HG03520 (cell line): ENCODE data around the gene ZFYVE9.
"Not testable (repeated sequence)": the region's sequence is repeated elsewhere in the genome, so short reads cannot be mapped to it uniquely, and the experiment has no call there.

Source experiments
- ATAC-seq: cut with Tn5 transposase; IDR thresholded peaks from one replicate; pipeline ENCODE4 v1.9.1; 2021; ENCODE audit warnings: mild to moderate bottlenecking, moderate library complexity; ENCODE audit not compliant: unreplicated experiment

The ZFYVE9 gene

DNA sequence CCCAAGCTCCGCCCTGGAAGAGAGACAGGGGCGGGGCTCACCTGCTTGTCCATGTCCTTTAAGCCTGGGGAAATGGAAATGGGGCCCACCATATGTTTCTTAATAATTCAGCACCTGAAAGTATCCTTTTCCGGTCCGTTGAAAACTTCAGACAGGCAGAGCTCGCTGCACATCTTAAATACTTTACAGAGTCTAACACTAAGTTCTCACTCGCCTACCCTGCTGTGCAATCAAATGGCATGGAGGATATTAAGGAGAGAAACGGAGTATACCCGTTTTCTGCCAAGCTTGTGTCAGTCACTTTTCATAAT is 224.6 kb downstream of the ZFYVE9 start:
- ATAC-seq = no peak

DNA sequence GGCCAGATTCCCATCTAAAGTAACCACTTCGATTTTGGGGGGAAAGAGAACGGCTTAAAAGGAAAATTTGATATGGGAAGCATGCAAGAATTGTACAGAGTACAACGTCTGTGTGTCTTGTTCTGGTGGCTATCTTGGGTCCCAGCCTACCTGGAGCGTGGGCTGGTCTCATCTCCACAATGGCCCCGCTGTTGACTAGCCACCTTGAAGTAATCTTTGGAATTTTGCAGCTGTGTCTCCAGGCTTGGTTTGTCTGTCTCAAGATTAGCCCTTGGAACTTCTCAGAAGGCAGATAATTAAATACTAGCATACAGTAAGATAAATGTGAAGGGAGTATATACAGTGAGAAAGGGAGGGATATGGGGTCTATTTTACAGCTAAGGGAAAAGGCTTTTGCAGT is 225.4 kb downstream of the ZFYVE9 start:
- no peak for ATAC-seq

DNA sequence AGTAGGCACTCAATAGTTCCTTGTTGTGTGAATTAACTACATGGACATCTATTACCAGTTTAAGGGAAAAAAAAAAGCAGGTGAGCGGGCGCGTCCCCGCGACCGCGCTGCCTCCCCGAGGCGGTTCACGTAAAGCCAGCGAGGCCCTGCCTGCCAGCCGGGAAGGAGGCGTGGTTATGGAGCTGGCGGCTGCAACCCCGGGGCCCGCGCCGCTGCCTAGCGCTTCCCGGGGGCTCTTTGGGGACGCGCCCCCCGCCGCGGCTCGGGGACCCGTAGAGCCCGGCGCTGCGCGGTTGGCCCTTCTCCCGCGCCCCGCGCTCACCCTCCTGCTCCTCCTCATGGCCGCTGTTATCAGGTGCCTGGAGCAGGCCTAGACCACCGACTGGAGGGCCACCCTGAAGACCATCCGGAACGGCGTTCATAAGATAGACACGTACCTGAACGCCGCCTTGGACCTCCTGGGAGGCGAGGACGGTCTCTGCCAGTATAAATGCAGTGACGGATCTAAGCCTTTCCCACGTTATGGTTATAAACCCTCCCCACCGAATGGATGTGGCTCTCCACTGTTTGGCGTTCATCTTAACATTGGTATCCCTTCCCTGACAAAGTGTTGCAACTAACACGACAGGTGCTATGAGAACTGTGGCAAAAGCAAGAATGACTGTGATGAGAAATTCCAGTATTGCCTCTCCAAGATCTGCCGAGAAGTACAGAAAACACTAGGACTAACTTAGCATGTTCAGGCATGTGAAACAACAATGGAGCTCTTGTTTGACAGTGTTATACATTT is 226.7 kb downstream of the ZFYVE9 start:
- no peak for ATAC-seq

DNA sequence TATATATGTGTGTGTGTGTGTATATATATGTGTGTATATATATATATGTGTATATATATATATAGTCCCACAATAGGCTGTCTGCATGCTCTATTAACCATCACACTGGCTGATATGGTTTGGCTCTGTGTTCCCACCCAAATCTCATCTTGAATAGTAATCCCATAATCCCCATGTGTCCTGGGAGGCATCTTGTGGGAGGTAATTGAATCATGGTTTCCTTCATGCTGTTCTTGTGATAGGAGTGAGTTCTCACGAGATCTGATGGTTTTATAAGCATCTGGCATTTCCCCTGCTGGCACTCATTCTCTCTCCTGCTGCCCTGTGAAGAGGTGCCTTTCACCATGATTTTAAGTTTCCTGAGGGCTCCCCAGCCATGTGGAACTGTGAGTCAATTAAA is 228.0 kb downstream of the ZFYVE9 start:
- not testable (repeated sequence) for ATAC-seq

DNA sequence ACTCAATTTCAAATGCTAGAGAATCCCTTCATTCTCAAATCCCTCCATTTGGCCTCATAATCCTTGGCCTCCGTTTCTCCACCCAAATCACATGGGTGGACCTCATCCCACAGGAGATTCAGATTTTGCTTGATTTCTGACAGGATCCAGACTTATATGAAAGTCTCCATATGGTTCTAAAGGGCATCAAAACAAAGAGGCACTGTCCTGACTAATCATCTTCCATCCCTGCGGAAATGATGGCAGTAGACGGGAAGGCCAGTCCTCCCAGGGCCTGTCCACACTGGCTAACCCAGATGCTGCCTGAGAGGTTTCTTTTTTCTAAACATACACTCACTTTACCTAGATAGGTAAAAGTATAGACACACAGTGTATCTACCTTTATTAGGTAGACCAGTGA is 243.5 kb downstream of the ZFYVE9 start:
- no peak for ATAC-seq

DNA sequence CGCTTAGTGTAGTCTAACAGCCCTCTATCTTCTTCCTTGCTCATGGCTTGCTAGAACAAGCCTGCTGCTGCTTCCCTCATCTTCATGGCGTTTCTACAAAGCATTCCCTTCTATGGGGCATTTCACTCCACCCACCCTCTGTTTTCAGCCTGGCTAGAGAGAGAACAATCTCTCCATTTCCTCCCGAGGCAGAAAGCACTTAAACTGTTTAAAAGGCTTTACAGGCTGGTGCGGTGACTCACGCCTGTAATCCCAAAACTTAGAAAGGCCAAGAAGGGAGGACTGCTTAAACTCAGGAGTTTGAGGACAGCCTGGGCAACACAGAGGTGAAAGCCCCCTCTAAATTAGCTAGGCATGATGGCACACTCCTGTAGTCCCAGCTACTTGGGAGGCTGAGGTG is 244.6 kb downstream of the ZFYVE9 start:
- ATAC-seq = no peak

DNA sequence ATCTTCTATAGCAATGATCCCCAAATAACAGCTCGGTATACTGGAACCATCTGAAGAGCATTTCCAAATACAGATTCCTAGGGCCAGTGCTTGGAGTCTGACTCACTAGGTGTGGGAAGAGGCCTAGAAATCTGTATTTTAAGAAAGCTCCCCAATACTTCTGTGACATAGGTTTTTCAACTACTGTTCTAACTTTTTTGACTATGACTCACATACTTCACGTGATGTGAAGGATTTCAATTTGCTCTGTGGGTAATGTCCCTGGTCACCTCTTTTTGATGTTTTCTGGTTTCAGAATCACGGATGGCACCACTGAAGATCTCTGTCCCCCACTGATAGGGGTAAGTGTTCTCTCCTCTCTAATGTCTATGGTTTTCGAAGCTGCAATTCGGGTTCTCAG is 251.3 kb downstream of the ZFYVE9 start:
- no peak for ATAC-seq
